Ectodermal cell (in vitro differentiated cells): ENCODE measurements around the gene BIK.

Source experiments
- H3K27ac ChIP-seq: 2 replicates; pipeline ENCODE4 v1.7.0; 2013; ENCODE audit warnings: mild to moderate bottlenecking, low read depth, low read length; ENCODE audit not compliant: insufficient read depth, poor library complexity, severe bottlenecking
- H3K27me3 ChIP-seq: 2 replicates; pipeline ENCODE4 v1.7.0; 2013; ENCODE audit warnings: mild to moderate bottlenecking, low read length; ENCODE audit not compliant: insufficient read depth, control insufficient read depth, poor library complexity, severe bottlenecking
- H3K36me3 ChIP-seq: one replicate; pipeline ENCODE4 v1.7.0; 2013; ENCODE audit warnings: low read length; ENCODE audit not compliant: control insufficient read depth, insufficient read depth
- H3K4me1 ChIP-seq: one replicate; pipeline ENCODE4 v1.7.0; 2013; ENCODE audit warnings: low read length; ENCODE audit not compliant: control insufficient read depth, insufficient read depth
- H3K4me3 ChIP-seq: 2 replicates; pipeline ENCODE4 v1.7.0; 2013; ENCODE audit warnings: low read depth, low read length, control low read depth; ENCODE audit not compliant: insufficient read depth
- H3K9me3 ChIP-seq: 2 replicates; pipeline ENCODE4 v1.7.0; 2013; ENCODE audit warnings: mild to moderate bottlenecking, low read length, moderate library complexity; ENCODE audit not compliant: control insufficient read depth
- WGBS, 2 experiments: methylation state at CpG; one replicate each; pipeline ENCODE4 v1.1.7; 2013; ENCODE audit warnings: missing lambda C conversion rate in 2 of 2; 5-methylcytosine and 5-hydroxymethylcytosine counted together

Gene BIK

GRCh38 chr22:43118024-43118849, 7.7 kb downstream of the BIK start:
- peaks cover 6% of the 10 kb centered on the region for H3K27me3 ChIP-seq
- no peaks in the 10 kb centered on the region for H3K36me3 ChIP-seq
- H3K4me1 ChIP-seq, result peaks cover 10% of the 10 kb centered on the region
- H3K9me3 ChIP-seq, result no peaks in the 10 kb centered on the region
- no peak overlapping the region for H3K4me3 ChIP-seq
- WGBS, 2 experiments, result 75% methylated on average over 21 of the region's 21 CpGs
- no peak overlapping the region for H3K27ac ChIP-seq

- Histone ChIP-seq H3K4me1 (peaks cover 10% of the 10 kb centered on the region), H3K36me3 (no peaks in the 10 kb centered on the region), H3K4me3 (no peak overlapping the region), H3K27me3 (no peaks in the 10 kb centered on the region), H3K9me3 (no peaks in the 10 kb centered on the region), H3K27ac (no peak overlapping the region)
- 84 to 89% methylated on average over 7 of the region's 7 CpGs for WGBS, 2 experiments
These were observed 8.5 kb downstream of the BIK start for GRCh38 chr22:43118953-43119458.

GRCh38 chr22:43126501-43127165, 16.1 kb downstream of the BIK start:
- Histone ChIP-seq H3K4me1 (peaks cover 7% of the 10 kb centered on the region), H3K27me3 (no peaks in the 10 kb centered on the region), H3K9me3 (no peaks in the 10 kb centered on the region), H3K27ac (no peak overlapping the region), H3K36me3 (no peaks in the 10 kb centered on the region), H3K4me3 (no peak overlapping the region)
- 74 to 78% methylated on average over 5 of the region's 5 CpGs for WGBS, 2 experiments

GRCh38 chr22:43127166-43127908, 16.8 kb downstream of the BIK start:
- H3K4me3 ChIP-seq, result no peak overlapping the region
- H3K27me3 ChIP-seq, result no peaks in the 10 kb centered on the region
- 93 to 95% methylated on average over 17 of the region's 17 CpGs for WGBS, 2 experiments
- no peaks in the 10 kb centered on the region for H3K36me3 ChIP-seq
- H3K9me3 ChIP-seq, result no peaks in the 10 kb centered on the region
- peaks cover 7% of the 10 kb centered on the region for H3K4me1 ChIP-seq
- no peak overlapping the region for H3K27ac ChIP-seq

- WGBS, 2 experiments, result 92 to 96% methylated on average over 13 of the region's 13 CpGs
- H3K36me3 ChIP-seq, result peaks cover 2% of the 10 kb centered on the region
- H3K4me1 ChIP-seq, result peaks cover 7% of the 10 kb centered on the region
- no peaks in the 10 kb centered on the region for H3K9me3 ChIP-seq
- no peak overlapping the region for H3K27ac ChIP-seq
- H3K27me3 ChIP-seq, result no peaks in the 10 kb centered on the region
- H3K4me3 ChIP-seq, result no peak overlapping the region
These were observed 17.6 kb downstream of the BIK start for GRCh38 chr22:43128116-43128515.

- Histone ChIP-seq H3K36me3 (peaks cover 4% of the 10 kb centered on the region), H3K27ac (no peak overlapping the region), H3K9me3 (no peaks in the 10 kb centered on the region), H3K4me1 (peaks cover 7% of the 10 kb centered on the region), H3K4me3 (no peak overlapping the region), H3K27me3 (no peaks in the 10 kb centered on the region)
- WGBS, 2 experiments, result 60 to 61% methylated on average over 20 of the region's 20 CpGs
These were observed 18.4 kb downstream of the BIK start for GRCh38 chr22:43128928-43129424.

- no peaks in the 10 kb centered on the region for H3K27me3 ChIP-seq
- peaks cover 10% of the 10 kb centered on the region for H3K36me3 ChIP-seq
- no peak overlapping the region for H3K27ac ChIP-seq
- 72 to 74% methylated on average over 16 of the region's 16 CpGs for WGBS, 2 experiments
- H3K4me1 ChIP-seq, result peaks cover 7% of the 10 kb centered on the region
- H3K9me3 ChIP-seq, result no peaks in the 10 kb centered on the region
- no peak overlapping the region for H3K4me3 ChIP-seq
These were observed 19.2 kb downstream of the BIK start for GRCh38 chr22:43129426-43130425.

GRCh38 chr22:43131773-43132501, 21.4 kb downstream of the BIK start:
- H3K27ac ChIP-seq, result no peak overlapping the region
- peaks cover 22% of the 10 kb centered on the region for H3K36me3 ChIP-seq
- WGBS, 2 experiments, result 95% methylated on average over 17 of the region's 17 CpGs
- H3K4me3 ChIP-seq, result no peak overlapping the region
- no peaks in the 10 kb centered on the region for H3K27me3 ChIP-seq
- H3K4me1 ChIP-seq, result peaks cover 7% of the 10 kb centered on the region
- H3K9me3 ChIP-seq, result no peaks in the 10 kb centered on the region

GRCh38 chr22:43133401-43133800, 22.9 kb downstream of the BIK start:
- Histone ChIP-seq H3K36me3 (peaks cover 27% of the 10 kb centered on the region), H3K4me1 (peaks cover 7% of the 10 kb centered on the region), H3K27me3 (no peaks in the 10 kb centered on the region), H3K9me3 (no peaks in the 10 kb centered on the region), H3K4me3 (no peak overlapping the region), H3K27ac (no peak overlapping the region)
- 83% methylated on average over 9 of the region's 9 CpGs for WGBS, 2 experiments
